Lower leg skin (tissue), 3 donors: ENCODE results near the gene ABCC1.

Experiments used
- POLR2A ChIP-seq, 2 donors: fragments of 450-650 bp; IDR thresholded peaks; one replicate each; pipeline ENCODE4 v1.6.1; 2016 to 2017; ENCODE audit warnings: antibody characterized with exemption in 2 of 2, mild to moderate bottlenecking in 1 of 2, moderate library complexity in 1 of 2
- TF ChIP-seq, protein P1 (sequence below), 3 donors: fragments of 450-650 bp; IDR thresholded peaks; one replicate each; pipeline ENCODE4 v1.5.1; 2016; ENCODE audit warnings: antibody characterized with exemption in 3 of 3, mild to moderate bottlenecking in 3 of 3, moderate library complexity in 2 of 3

DNA sequence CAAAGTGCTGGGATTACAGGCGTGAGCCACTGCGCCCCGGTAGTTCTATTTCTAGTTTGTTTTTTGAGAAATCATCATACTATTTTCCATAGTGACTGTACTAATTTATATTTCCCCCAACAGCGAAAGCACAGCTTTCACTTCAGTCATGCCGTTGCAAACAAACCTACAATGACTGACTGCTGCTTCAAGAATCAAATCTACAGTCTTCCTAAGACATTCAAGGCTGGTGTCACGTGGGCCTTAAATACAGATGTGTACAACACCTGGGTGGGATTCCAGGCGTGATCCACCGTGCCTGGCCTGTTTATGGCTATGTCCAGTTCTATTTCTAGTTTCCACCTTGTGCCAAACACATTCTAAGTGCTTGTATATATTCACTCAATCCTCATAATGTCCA, 201.9 kb downstream of the ABCC1 start:
- TF ChIP-seq, protein P1, sequence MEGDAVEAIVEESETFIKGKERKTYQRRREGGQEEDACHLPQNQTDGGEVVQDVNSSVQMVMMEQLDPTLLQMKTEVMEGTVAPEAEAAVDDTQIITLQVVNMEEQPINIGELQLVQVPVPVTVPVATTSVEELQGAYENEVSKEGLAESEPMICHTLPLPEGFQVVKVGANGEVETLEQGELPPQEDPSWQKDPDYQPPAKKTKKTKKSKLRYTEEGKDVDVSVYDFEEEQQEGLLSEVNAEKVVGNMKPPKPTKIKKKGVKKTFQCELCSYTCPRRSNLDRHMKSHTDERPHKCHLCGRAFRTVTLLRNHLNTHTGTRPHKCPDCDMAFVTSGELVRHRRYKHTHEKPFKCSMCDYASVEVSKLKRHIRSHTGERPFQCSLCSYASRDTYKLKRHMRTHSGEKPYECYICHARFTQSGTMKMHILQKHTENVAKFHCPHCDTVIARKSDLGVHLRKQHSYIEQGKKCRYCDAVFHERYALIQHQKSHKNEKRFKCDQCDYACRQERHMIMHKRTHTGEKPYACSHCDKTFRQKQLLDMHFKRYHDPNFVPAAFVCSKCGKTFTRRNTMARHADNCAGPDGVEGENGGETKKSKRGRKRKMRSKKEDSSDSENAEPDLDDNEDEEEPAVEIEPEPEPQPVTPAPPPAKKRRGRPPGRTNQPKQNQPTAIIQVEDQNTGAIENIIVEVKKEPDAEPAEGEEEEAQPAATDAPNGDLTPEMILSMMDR (IDR thresholded peaks at IDR 0.05), result no peak
- no peak for TF ChIP-seq POLR2A (IDR thresholded peaks at IDR 0.05)
